Activated naive CD8-positive, alpha-beta T cell (primary cell): ENCODE results near the gene KIF2C.
"Not testable (repeated sequence)": the region's sequence is repeated elsewhere in the genome, so short reads cannot be mapped to it uniquely, and the experiment has no call there.

Source experiments
- H3K27ac Mint-ChIP-seq: one replicate; pipeline ENCODE4 v1.8.0; 2021; ENCODE audit warnings: mixed read lengths
- H3K27me3 Mint-ChIP-seq: one replicate; pipeline ENCODE4 v1.8.0; 2021; ENCODE audit warnings: mixed read lengths
- H3K36me3 Mint-ChIP-seq: one replicate; pipeline ENCODE4 v1.8.0; 2021; ENCODE audit warnings: mixed read lengths
- H3K4me1 Mint-ChIP-seq: one replicate; pipeline ENCODE4 v1.8.0; 2021; ENCODE audit warnings: low read depth, mixed read lengths
- H3K4me3 Mint-ChIP-seq: one replicate; pipeline ENCODE4 v1.8.0; 2021; ENCODE audit warnings: mild to moderate bottlenecking, mixed read lengths
- H3K9me3 Mint-ChIP-seq: one replicate; pipeline ENCODE4 v1.8.0; 2021; ENCODE audit warnings: low read depth, mixed read lengths

The KIF2C gene

DNA sequence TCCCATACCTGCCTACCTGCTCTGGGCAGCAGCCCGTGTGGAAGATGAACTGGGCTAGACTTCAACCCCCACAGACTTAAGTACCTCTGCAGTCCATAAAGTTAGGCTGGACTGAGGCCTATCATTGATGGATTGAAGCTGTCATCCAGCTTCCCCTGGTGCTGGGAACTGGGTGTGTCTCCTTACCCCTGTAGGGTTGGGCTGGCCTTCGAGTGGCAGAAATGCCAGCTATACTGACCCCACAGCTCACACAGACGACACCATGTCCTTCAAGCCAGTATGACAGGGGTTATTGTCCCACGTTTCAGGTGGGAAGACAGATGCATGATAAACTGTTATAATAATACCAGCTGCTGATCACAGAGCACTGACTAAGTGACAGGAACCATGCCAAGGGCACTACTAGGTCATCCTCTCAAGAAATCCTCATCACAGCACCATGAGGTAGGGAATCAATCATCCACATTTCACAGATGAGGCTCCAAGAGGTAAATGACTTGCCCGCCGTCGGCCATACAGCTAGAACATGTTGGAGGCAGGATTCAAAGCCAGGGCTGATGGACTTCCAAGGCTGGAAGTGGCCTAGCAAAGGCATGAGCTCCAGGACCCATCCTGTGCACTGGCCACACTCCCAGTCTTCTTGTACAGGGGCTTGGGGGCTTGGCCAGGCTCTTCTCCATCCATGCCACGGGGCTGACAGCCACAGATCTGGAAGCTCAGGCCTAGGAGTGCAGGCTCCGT is 48.7 kb downstream of the KIF2C start, which contains the start of gene BEST4:
BEST4 (minus strand) TSS at position 51 of the 741 bp plus-strand sequence. CDS start 465 bp downstream, outside the sequence.
- no peaks in the 10 kb centered on the region for H3K36me3 Mint-ChIP-seq
- no peak within 1 kb of the TSS for H3K4me3 Mint-ChIP-seq

DNA sequence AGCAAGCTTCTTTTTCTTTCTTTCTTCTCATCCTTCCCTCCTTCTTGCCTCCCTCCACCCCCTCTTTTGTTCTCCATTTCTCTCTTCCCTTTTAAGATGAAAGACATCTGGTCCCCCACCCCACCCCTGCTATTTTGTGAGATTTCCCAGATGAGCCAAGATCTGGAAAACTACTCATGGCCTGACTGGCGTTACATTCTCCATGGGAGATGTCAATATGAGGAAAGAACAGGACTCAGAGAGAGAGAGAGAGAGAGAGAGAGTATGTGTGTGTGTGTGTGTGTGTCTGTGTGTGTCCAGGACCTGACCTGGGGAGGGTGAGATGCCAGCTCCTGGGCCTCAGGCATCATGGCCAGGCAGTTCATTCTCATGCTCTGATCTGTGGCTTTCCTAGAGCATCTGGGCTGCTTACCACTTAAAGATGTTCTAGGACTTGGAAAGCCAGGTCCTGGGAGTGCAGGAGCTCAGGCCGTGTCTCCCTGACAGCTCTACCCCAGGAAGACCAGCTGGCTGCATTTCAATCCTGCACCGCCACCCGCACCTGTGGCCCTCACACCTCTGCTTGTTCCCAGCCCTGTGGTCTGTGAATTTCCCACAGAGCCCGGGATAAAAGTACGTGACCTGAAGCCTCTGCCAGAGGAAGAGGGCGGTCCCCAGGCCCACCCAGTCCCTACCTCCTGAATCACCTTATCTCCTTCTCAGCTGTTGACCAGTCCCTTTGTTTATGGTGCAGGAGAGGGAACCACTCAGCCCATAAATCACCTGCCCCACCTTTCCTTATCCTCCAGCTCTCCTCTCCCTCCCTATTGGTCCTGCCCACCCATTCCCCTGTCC is 51.5 kb downstream of the KIF2C start:
- H3K4me3 Mint-ChIP-seq = no peak overlapping the region
- no peaks in the 10 kb centered on the region for H3K27me3 Mint-ChIP-seq
- H3K4me1 Mint-ChIP-seq = peaks cover 5% of the 10 kb centered on the region
- H3K36me3 Mint-ChIP-seq = no peaks in the 10 kb centered on the region
- no peaks in the 10 kb centered on the region for H3K9me3 Mint-ChIP-seq
- no peak overlapping the region for H3K27ac Mint-ChIP-seq

More for the DNA sequence above, 48.7 kb downstream of the KIF2C start, which contains the start of gene BEST4:
- no peaks in the 10 kb centered on the region for H3K27me3 Mint-ChIP-seq
- H3K27ac Mint-ChIP-seq = no peak within 1 kb of the TSS
- H3K4me1 Mint-ChIP-seq = peaks cover 27% of the 10 kb centered on the region
- H3K9me3 Mint-ChIP-seq = no peaks in the 10 kb centered on the region

DNA sequence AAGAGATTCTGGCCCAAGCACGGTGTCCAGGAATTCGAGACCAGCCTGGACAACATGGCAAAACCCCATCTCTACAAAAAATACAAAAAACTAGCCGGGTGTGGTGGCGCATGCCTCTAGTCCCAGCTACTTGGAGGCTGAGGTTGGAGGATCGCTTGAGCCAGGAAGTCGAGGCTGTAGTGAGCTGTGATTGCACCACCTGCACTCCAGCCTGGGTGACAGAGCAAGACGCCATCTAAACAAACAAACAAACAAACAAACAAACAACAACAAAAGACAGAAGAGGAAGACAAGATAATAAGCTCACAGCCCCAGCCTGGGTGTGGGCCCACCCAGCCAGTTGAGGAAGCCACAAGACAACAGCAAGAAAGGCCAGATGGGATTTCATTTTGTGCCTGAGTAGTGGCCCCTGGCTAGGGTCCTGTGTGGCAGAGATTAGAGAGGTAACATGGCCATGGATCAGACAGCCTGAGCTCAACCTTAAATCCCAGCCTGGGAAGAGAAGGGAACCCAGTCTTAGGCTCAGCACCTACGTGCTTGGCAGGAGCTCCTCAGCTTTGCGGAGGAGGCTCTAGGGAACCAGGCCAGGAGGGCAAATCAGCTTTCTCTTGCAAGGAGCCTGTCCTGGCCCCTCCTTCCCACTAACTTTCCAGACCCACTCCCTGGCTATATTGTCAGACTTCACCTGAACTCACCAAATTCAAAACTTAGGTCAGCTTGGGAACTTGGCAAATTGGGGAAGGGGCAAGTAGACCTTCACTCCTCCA is 53.3 kb downstream of the KIF2C start:
- H3K27ac Mint-ChIP-seq = no peak overlapping the region
- H3K4me1 Mint-ChIP-seq = no peaks in the 10 kb centered on the region
- no peaks in the 10 kb centered on the region for H3K36me3 Mint-ChIP-seq
- no peaks in the 10 kb centered on the region for H3K27me3 Mint-ChIP-seq
- H3K4me3 Mint-ChIP-seq = no peak overlapping the region
- no peaks in the 10 kb centered on the region for H3K9me3 Mint-ChIP-seq

DNA sequence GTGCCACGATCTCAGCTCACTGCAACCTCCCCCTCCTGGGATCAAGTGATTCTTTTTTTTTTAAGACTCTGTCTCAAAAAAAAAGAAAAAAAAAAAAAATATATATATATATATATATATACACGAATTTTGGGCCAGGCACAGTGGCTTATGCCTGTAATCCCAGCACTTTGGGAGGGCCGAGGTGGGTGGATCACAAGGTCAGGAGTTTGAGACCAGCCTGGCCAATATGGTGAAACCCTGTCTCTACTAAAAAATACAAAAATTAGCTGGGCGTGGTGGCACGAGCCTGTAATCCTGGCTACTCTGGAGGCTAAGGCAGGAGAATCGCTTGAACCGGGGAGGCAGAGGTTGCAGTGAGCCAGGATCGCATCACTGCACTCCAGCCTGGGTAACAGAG is 58.2 kb downstream of the KIF2C start:
- not testable (repeated sequence) for H3K4me3 Mint-ChIP-seq, H3K9me3 Mint-ChIP-seq, H3K27ac Mint-ChIP-seq, H3K27me3 Mint-ChIP-seq, H3K36me3 Mint-ChIP-seq
- peaks cover 16% of the 10 kb centered on the region for H3K4me1 Mint-ChIP-seq

DNA sequence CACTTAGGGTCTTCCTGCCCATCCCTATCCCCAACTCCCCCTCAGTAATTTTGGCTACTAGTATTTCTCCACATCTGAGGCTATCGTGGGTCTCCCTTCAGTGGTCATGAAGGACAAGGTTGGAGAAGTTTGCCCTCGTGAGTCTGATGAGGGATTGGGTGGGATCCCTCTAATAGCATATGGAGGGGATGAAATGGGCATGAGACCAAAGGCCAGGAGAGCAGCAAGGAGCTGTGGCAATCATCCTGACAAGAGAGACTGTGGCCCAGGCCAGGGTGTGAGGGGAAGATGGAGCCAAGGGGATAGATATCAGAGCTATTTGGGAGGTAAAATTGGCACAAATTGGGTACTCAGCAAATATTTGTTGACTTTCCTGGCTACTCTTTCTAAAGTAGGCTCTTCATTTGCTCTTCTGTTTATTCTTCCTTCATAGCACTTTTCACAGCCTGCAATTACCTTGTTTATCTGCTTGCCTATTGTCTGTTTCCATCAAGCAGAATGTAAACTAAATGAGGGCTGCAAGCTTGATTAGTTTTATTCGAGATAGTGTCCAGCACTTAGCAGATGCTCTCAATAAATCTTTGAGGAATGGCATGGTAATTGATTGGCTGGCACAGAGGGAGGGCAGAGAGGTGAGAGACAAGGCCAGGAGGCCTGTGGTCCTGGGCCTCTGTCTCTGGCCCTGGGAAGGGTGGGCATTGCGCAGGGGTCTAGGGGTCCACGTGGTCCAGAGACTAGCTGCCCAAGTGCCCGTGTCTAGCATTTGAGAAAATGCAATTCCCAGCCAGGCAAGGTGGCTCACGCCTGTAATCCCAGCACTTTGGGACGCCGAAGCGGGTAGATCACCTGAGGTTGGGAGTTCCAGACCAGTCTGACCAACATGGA is 59.1 kb downstream of the KIF2C start:
- no peaks in the 10 kb centered on the region for H3K9me3 Mint-ChIP-seq
- peaks cover 23% of the 10 kb centered on the region for H3K4me1 Mint-ChIP-seq
- H3K4me3 Mint-ChIP-seq = peak overlapping the region; percentile 94
- H3K27ac Mint-ChIP-seq = peak overlapping the region; percentile 99
- no peaks in the 10 kb centered on the region for H3K27me3 Mint-ChIP-seq
- H3K36me3 Mint-ChIP-seq = peaks cover 12% of the 10 kb centered on the region

DNA sequence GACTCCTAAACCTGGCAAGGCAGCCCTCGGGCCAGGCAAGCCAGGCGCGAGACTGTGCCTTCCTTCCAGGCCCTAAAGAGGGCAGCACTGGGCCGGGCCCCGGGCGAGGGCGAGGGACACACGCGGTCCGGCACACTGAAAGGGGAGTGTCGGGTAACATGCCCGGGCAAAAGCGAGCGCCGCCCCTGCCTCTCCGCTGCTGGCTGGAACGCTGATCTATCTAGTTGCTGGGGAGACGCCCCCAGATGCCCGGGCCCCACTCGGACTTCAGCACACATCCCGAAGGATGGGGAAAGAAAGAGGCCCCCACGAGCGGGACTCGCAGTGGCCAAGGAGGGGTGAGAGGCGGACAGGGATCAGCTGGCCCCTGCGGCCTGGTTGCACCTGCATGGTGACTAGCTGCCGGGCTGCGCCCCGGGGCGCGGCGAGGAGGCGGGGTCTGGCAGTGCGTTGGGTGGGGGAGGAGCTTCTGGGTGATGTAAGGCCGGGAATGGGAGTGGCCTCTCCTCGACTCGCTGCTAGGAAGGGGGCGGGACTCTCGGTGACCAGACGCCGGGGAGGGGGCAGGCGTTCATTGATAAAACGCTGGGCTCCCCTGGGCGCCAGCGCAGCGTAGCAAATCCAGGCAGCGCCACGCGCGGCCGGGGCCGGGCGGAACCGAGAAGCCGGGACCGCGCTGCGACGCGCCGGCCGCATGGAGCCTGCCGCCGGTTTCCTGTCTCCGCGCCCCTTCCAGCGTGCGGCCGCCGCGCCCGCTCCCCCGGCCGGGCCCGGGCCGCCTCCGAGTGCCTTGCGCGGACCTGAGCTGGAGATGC is 60.3 kb downstream of the KIF2C start, which contains the start of gene PLK3:
PLK3 (plus strand) TSS at position 608 of the 815 bp plus-strand sequence; CDS start at position 695, 87 bp downstream.
- peak within 1 kb of the TSS; percentile 99 for H3K27ac Mint-ChIP-seq
- H3K36me3 Mint-ChIP-seq = peaks cover 12% of the 10 kb centered on the region
- H3K4me1 Mint-ChIP-seq = peaks cover 29% of the 10 kb centered on the region
- H3K9me3 Mint-ChIP-seq = no peaks in the 10 kb centered on the region
- H3K4me3 Mint-ChIP-seq = peak within 1 kb of the TSS; percentile 97
- no peaks in the 10 kb centered on the region for H3K27me3 Mint-ChIP-seq

DNA sequence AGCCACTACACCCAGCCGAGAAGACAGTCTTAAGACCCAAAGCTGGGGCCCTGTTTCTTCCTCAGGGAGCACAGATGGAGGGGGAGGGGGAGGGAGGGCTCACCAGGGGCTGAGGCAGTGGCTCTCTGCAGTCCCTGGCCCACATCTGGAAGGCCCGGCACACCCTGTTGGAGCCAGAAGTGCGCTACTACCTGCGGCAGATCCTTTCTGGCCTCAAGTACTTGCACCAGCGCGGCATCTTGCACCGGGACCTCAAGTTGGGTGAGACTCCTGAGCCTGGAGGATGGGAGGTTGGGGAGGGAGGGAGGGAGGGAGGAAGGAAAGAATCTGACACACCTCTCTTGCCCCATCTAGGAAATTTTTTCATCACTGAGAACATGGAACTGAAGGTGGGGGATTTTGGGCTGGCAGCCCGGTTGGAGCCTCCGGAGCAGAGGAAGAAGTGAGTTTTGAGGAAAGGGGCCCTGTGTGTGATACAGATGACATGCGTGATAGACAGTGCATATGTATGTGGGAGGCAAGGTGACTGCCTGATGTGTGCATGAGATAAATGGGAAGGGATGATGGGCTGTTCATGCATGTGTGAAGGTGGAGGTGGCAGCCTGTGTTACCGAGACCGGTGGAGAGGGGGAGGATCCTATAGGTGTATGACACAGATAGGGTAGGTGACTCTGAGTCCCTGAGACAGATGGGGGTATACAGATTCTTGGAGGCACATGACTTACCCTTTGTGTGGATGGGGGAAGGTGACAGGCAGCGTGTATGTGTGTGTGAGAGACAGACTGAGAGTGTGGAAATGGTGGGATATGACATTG is 62.1 kb downstream of the KIF2C start:
- no peaks in the 10 kb centered on the region for H3K9me3 Mint-ChIP-seq
- peak overlapping the region; percentile 97 for H3K4me3 Mint-ChIP-seq
- H3K27ac Mint-ChIP-seq = peak overlapping the region; percentile 88
- peaks cover 41% of the 10 kb centered on the region for H3K4me1 Mint-ChIP-seq
- peaks cover 14% of the 10 kb centered on the region for H3K36me3 Mint-ChIP-seq
- H3K27me3 Mint-ChIP-seq = no peaks in the 10 kb centered on the region

DNA sequence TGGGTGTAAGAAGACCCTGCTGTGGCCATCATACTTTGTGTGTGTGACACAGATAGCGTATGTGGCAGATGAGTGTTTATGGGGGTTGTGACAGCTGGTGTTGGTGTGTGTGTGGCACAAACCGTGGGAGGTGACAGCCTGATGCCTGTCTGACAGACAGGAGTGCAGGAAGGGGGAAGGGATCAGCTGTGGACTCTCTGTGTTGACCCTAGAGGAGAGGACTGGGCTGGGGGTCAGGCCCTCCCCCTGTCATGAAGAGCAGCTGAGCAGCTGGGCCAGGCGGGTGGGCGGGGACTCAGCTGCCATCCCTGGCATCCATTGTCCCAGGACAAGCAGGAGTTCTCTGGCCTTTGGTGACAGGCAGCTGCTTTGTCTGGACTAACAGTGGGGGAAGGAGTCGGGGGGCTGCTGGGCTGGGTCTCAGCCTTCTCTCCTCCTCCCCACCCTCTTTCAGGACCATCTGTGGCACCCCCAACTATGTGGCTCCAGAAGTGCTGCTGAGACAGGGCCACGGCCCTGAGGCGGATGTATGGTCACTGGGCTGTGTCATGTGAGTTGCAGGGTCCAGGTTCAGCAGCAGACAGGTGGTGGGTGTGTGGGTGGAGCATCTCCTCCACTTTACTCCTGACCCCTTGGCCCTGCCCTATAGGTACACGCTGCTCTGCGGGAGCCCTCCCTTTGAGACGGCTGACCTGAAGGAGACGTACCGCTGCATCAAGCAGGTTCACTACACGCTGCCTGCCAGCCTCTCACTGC is 62.8 kb downstream of the KIF2C start:
- no peaks in the 10 kb centered on the region for H3K9me3 Mint-ChIP-seq
- peaks cover 14% of the 10 kb centered on the region for H3K36me3 Mint-ChIP-seq
- peaks cover 49% of the 10 kb centered on the region for H3K4me1 Mint-ChIP-seq
- H3K27ac Mint-ChIP-seq = peak overlapping the region; percentile 88
- peak overlapping the region; percentile 97 for H3K4me3 Mint-ChIP-seq
- no peaks in the 10 kb centered on the region for H3K27me3 Mint-ChIP-seq

DNA sequence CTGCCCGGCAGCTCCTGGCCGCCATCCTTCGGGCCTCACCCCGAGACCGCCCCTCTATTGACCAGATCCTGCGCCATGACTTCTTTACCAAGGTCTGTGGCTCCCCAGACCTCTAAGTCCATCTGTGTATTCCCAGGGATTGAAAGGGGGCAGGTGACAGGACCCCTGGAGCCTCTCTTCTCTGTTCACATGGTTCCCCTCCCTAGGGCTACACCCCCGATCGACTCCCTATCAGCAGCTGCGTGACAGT is 63.4 kb downstream of the KIF2C start:
- Mint-ChIP-seq H3K36me3 (peaks cover 14% of the 10 kb centered on the region), H3K27ac (peak overlapping the region; percentile 81), H3K9me3 (no peaks in the 10 kb centered on the region), H3K4me1 (peaks cover 54% of the 10 kb centered on the region), H3K27me3 (no peaks in the 10 kb centered on the region), H3K4me3 (peak overlapping the region; percentile 97)

DNA sequence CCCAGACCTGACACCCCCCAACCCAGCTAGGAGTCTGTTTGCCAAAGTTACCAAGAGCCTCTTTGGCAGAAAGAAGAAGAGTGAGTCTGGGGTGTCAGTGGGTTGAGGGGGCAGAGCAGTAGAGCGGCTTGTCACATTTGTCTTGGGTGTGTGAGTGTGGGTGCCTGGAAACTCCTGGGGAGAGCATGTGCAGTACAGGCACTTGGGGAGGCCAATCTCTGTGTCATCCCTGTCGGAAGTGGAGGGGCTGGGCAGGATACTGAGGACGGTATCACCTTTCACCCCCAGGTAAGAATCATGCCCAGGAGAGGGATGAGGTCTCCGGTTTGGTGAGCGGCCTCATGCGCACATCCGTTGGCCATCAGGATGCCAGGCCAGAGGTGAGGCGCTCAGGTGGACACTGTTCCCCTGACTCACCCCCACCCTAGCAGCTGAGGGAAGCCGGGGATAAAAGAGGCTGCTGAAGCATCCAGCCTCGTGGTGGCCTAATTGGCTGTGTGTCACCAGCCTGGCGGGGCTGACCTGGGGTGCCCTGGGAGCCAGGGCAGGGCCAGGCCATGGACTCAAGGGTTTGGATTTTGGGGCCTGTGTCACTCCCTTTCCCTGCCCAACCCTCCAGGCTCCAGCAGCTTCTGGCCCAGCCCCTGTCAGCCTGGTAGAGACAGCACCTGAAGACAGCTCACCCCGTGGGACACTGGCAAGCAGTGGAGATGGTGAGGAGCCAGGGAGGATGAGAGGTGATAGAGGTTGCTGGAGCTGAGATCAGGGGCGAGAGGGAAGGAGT is 63.9 kb downstream of the KIF2C start:
- peaks cover 58% of the 10 kb centered on the region for H3K4me1 Mint-ChIP-seq

DNA sequence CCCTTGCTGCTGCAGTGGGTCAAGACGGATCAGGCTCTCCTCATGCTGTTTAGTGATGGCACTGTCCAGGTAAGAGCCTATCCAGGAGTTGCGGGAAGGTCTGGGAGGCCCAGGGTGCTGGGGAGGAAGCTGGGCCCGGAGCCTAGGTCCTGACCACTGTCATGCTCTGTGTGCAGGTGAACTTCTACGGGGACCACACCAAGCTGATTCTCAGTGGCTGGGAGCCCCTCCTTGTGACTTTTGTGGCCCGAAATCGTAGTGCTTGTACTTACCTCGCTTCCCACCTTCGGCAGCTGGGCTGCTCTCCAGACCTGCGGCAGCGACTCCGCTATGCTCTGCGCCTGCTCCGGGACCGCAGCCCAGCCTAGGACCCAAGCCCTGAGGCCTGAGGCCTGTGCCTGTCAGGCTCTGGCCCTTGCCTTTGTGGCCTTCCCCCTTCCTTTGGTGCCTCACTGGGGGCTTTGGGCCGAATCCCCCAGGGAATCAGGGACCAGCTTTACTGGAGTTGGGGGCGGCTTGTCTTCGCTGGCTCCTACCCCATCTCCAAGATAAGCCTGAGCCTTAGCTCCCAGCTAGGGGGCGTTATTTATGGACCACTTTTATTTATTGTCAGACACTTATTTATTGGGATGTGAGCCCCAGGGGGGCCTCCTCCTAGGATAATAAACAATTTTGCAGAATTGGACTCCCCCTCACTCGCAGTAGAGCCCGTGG is 65.8 kb downstream of the KIF2C start:
- no peaks in the 10 kb centered on the region for H3K9me3 Mint-ChIP-seq
- no peaks in the 10 kb centered on the region for H3K27me3 Mint-ChIP-seq
- H3K36me3 Mint-ChIP-seq = peaks cover 17% of the 10 kb centered on the region
- H3K4me1 Mint-ChIP-seq = peaks cover 72% of the 10 kb centered on the region
- peak overlapping the region; percentile 90 for H3K27ac Mint-ChIP-seq
- peak overlapping the region; percentile 97 for H3K4me3 Mint-ChIP-seq

More for the DNA sequence above, 63.9 kb downstream of the KIF2C start:
- H3K36me3 Mint-ChIP-seq = peaks cover 14% of the 10 kb centered on the region
- H3K9me3 Mint-ChIP-seq = no peaks in the 10 kb centered on the region
- H3K27me3 Mint-ChIP-seq = no peaks in the 10 kb centered on the region
- peak overlapping the region; percentile 97 for H3K4me3 Mint-ChIP-seq
- H3K27ac Mint-ChIP-seq = peak overlapping the region; percentile 90
